HG02943 (cell line): ENCODE data around the gene FAF1.

Source experiments
- ATAC-seq: cut with Tn5 transposase; IDR thresholded peaks from one replicate; pipeline ENCODE4 v1.9.1; 2021; ENCODE audit warnings: mild to moderate bottlenecking, low read depth, moderate library complexity; ENCODE audit not compliant: unreplicated experiment

The FAF1 gene

DNA sequence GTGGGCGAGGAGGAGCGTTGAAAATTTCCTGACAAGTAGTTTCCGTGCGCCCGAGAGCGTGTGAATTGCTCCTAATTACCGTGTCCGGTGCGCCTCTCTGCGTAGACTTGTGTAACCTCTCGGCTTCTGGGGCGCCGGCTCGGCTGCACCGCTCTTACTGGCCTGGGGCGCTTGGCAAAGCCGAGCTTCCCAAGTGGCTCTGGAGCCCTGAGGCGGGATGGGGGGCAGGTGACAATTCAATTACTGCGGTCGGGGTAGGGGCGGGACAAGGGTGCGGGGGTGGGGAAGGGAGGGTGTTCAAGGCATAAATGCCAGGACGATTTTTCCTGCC lies 536.4 kb downstream of the FAF1 start:
- ATAC-seq = no peak

DNA sequence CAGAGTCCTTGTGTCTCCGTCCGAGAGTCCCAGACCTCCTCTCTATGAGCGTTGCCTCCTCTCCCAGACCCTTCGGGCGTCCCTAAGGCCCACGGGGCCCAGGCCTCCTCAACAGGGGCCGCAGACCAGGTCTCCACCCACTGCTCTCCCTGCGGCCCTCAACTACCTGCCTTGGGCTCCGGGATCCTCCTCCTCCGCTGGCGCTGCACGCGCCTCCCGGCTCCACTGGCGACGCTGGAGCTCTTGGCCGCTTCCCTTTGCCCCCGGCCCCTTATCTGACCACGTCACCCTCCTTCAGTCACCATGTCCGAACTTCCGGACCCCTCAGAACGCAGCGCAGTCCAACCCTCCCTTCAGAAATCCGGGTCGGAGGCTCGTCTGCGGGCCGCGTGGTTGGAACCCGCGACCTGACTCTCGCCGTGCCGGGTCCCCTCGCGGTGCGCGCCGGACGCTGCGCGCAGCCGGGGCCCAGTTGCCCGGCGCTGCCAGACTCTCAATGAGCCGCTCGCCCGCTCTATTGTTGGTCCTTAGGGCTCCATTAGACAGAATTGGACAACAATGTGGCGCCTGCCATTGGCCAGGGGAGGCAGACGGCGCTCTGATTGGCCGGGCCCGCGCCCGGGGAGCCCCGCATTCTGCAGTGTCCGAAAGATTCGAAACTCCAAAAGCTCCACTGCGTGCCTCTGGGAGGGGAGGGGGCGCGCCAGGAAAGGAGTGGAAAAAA lies 537.0 kb downstream of the FAF1 start, which contains the start of gene DMRTA2:
Gene DMRTA2, minus strand, starts transcription at position 498 of the 724 bp plus-strand sequence. CDS start 1,907 bp downstream, outside the sequence.
- no peak for ATAC-seq

DNA sequence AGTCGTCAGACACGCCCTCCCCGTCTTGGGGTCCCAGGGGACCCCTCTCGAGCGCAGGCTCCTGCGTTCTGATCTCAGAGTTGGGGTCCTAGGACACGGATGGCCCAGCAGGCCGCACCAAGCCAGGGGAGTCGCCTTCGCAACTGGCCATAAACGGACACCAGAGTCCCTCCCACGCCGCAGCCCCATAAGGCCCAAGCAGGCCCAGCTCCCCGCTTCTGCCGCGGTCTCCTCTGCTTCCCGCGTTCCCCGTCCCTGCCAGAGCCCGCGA lies 537.5 kb downstream of the FAF1 start:
- no peak for ATAC-seq

DNA sequence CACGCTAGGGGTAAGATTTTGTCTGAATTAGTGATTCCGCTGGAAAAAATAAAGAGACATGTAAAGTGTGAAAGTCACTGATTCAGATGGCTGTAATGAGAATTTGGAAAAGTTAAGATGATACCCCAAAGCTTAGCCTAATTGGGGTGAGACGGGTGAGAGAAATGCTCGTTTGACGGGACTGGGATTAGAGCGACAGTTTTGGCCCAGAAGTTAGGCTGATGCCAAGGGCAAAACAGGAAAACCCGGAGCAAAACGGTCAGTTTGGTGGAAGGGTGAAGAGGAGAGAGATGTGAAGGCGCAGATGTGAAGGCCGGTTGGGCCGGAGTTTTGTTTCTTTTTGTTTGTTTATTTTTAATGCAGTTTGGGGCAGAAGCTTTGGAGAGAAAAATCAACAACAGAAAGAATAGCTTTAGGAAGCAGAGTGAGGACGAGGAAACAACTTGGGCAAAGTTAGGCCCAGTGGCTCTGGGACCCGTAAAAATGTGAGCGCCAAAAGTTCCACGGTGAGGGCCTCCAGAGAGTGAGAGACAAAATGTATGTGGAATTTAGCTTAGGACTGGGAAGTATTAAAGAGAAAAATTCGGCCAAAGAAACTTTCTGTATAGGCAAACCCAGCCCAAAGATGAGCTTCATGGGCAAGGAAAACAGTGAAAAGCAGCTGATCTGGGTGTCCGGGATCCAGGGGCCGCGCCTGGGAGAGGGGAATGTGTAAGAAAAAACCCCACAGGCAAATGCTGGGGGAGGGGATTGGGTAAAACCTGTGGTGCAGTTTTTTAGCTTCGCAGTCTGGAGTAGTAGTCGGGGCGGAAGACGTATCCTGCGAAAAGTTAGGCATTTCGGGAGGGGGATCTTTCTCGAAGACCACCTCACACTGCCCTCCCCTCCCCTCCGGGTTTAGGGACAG lies 538.0 kb downstream of the FAF1 start:
- ATAC-seq = no peak

DNA sequence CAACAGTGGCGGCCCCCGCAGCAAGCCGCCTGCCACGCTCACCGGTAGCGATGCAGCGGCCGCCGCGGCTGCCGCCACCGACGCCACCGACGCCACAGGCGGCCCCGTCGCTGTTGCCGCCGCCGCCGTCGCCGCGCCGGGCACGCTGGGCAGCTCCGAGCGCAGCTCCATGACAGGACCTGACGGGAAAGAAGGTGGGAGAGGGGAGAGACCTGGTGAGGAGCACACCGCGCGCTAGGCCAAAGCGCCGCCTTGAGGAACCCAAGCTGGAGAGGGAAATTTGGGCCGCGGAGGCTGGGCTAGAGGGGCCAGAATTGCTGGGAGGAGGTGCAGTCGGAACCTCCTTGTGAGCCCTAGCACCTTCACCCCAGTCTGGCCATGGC lies 538.7 kb downstream of the FAF1 start:
- ATAC-seq = no peak

DNA sequence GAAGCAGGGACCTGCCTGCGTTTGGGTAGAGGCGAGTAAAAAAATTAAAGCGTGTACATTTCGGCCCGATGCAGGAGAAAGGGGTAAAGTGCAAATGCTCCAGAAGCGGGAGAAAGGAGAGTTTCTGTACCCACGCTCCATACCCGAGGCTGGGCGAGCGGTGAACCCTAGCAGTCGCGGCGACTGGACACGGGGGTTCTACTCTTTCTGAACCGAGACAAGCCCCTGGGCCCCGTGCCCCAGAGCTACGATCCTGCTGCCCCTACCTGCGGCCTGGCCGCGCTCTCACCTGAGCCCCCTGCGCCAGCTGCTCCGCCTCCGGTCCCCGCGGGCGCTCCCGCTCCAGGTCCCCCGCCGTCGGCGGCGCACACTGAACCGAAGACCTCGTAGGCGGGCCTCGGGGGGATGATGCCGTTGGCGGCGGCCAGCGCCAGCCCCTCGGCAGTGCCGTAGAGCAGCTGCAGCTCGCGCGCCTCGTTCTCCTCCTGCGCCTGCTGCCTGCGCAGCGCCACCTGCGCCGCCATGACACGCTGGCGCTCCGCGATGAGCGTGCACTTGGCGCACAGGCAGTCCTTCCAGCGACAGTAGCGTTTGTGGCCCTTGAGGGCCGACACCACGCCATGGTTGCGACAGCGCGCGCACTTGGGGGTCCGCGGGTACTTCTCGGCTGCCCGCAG lies 539.2 kb downstream of the FAF1 start:
- ATAC-seq = no peak

DNA sequence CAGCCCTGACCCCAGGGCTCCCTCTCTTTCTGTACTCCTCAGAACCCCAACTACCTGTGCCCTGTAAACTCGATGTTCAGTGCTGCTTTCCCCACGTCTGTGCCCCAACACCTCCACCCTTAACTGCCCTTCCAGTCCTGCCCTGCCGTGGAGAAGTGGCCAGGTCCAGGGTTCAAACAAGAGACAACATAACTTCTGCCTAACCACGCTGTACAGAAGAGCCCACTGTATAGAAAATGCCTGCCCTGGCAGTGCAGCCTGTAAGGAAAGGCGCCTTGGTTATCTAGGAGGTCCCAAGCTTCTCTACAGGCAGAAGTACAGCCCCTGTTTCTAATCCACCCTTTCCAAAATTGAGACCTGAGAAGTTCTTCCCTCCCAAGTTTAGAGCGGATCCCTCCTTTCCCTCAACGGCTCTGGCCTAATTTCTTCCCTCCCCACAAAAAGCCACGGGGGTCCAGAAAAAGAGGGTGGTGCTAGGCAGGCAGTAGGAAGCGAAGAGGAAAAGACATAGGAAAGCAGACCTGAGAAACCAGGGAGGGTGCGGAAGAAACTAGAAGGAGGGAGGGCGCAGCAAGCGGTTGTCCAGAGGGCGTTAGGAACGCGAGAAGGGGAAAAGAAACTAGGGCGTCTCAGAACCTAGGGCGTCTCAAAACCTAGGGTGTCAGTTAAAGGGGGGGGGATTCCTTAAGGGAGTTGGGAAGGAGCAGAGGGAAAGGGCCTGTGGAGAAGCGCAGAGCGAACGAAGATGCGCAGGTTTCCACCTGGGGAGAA lies 540.0 kb downstream of the FAF1 start:
- ATAC-seq = no peak

DNA sequence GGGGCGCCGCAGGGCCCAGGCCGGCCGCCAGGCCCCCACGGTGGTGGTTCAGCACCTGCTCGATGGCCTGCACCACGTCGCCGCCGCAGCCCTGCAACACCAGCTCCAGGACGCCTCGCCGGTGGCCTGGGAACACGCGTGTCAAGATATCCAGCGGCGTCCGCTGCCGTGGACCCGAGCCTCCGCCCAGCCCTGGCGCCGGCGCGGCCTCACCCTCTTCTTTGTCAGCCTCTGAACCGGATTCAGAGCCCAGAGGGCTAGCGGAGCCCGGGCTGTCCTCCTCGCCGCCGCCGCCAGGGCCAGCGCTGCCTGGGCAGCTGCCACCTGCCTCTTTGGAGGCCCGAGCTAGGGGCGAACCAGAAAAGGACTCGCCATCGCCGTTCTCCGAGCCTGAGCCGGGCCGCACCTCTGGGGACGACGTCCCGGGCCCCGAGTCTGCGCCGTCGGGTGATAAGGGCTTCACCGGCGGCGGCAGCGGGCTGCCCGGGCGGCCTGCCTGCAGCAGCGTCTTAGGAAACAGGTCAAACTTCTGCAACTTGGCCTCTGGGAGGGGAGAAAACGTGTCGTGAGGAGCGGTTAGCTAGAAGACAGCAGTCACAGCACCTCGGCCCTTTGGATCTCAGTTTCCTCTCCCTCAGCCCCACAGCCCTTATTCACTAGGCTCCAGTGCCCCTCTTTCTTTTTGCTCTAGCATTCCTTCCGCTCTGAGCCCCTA lies 540.7 kb downstream of the FAF1 start:
- ATAC-seq = no peak

DNA sequence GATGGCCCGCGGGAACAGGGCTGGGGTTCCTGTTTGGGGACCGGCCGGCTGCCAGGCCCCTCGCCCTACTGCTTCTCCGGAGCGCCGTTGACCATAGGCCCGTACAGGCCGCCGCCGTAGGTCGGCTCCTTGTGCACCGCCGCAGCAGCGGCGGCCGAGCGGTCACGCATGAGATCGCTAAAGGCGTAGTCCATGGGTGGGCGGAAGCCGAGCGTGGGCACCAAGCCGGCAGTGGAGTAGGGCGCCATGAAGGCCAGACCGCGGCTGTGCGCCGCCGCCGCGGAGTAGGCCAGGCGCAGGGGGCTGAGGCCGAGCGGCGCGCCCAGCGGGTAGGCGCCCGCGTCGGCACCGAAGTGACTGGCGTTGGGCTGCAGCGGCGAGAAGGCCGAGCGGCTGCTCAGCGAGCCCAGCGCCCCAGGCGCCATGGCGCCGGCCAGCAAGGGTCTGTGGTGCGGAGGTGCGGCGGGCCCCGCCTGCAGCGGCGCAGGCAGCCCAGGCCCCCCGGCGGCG lies 541.4 kb downstream of the FAF1 start:
- ATAC-seq = no peak

DNA sequence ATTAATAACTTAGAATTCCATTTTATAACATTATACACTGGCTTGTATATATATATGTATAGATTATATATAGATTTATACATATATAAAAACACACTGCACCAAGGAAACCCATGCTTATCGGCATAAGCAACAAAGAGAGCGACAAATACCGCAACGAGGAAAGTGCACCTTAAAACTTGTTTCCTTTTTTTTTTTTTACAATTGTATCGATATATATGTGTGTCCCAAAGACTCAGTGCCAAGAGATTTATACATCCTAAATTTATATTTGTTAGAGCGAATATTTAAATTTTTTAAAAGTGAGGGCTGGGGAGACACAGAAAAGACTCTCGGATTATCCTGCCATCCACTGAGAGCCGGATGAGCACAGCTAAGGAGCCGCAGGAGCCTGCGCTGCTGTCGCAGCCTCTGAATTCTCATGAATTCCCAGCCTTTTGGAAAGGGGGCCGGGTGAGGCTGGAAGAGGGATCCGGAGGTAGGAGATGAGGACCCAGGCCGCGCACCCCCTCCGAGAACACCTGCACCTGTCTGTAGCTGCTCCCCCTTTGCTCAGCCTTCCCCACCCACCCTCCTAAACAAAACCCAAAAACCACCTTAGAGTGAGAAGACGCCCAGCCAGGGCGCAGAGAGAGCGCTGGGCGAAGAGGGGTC lies 542.0 kb downstream of the FAF1 start:
- ATAC-seq = no peak

DNA sequence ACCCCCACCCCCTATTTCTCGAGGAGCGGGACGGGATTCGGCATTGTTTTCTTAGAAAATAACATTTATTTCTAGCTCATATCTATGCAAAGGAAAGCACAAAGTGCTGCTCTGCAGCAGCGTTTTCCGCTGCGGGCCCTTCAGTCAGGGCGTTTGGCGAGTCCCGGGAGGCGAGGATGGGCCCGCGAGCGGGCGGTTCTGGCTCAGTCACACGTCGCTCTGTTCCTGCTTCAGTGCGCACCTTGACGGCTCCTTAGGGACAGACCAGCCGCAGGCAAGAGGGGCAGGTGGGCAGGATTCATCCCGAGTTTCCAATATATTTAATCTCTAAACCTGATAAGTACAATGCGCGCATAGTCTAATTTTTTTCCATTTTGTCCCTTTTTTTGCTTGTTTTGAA lies 542.6 kb downstream of the FAF1 start:
- no peak for ATAC-seq

DNA sequence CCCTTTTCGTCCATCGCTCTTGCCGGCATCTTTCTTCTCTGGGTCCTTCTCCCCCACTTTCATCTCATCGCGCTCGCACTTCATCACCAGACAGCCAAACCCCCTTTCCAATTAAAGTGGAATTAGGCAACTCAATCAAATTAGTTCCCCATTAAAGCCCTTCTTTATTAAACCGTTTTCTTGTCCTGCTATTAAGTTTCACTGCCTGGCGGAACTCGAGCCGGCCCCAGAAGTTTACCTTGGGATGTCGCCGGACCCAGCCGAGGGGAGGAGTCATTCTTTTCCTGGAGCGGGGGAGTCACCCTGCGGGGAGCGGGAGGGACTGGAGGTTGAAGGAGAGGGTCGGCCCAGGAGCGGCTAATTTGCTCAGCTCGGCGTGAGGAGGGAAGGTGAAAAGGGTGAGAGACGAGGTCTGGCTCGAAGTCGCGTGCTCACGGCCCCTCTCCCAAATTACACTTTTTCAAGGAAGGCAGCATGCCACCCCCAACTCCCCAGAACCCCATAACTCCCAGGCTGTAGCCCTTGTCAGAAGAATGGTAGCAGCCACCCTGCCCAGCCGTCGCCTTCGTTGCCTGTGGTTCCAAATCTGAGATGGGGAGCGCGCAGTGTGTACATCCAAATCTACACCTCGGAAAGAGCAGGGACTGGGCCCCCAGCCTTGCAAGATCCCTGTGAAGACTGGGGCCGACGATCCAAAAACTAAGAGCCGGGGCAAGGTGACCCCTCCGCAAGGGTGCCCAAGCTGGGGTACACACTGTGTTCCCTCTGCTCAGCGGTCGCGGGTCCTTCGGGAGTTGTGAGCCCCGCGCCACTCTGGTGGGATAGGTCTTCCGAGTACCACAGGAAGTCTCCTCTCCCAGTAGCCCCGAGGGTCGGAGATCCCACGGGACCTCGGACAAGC lies 543.3 kb downstream of the FAF1 start:
- ATAC-seq = no peak

DNA sequence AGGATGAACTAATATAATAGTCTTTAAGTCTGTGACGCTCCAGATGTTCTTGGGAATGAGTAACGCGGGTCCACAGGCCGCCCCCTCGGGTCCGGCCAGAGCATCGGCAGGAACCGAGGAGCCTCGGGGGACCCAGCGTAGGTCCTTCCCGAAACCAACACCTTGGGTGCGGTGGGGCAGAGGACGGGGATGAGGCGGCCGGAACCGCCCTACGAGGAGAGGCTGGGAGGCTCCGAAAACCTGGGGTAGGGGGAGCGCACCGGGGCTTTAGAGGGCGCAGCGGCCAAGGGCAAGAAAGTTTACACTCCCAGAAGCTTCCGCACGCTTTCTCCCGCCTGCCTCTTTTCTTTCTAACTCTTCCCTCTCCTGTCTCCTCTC lies 543.9 kb downstream of the FAF1 start:
- no peak for ATAC-seq

DNA sequence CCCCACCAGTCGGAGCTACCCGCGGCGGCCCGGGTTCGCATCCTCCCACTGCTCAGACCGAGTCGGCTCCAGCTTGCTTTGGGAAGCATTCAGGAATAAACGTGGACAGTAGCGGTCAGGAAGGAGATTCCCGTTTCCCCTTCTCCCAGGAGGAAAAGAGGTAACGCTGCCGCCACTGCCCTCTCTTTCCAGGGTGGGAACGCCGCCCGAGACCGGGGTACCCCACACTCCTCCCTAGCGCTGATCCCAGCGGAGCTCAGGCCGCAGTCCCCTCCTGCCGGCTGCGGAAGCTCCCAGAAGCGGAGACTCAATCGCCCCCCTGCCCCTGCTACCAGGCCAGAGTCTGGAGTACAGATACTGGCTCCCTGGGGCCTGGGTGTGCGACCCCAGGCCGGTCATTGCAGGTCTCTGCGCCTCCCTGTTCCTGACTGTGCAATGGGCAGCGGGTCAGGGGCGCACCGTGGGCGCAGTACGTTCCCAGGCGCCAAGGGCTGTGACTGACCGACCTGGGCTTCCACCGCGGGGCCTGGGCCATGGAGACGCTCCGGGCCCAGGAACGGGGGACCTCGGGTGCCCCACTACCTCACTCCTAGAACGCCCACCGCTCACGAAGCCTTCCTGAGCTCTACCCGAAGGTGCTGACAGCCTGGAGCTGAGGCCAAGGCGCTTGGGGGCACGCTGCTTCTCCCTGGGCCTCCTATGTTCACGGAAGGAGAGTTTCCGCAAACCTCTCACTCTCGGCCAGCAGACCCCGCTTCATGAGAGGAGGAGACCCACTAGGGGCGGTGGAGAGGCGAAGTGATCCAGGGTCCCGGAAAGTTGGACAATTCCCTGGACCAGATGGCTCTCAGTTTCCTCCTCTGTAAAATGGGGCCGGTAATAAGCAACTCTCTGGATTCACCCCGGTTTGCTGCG lies 544.6 kb downstream of the FAF1 start:
- ATAC-seq = no peak

DNA sequence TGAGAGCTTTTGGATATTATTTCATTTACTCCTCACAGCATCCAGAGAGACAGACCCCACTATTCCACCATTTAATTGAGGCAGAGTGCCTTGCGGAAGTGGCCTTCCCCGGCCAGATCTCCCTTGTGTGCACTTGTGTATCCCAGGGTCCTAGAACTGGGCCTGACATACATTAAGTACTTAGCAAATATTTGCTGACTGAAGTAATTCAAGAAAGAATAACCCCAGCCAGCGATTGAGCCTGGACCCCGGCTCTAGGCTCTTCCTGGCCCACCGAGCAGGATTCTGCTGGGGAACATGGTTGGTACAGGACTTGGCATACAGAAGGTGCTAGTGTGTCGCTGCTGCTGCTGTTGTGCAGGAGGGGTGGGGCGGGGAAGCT lies 545.2 kb downstream of the FAF1 start:
- ATAC-seq = no peak

DNA sequence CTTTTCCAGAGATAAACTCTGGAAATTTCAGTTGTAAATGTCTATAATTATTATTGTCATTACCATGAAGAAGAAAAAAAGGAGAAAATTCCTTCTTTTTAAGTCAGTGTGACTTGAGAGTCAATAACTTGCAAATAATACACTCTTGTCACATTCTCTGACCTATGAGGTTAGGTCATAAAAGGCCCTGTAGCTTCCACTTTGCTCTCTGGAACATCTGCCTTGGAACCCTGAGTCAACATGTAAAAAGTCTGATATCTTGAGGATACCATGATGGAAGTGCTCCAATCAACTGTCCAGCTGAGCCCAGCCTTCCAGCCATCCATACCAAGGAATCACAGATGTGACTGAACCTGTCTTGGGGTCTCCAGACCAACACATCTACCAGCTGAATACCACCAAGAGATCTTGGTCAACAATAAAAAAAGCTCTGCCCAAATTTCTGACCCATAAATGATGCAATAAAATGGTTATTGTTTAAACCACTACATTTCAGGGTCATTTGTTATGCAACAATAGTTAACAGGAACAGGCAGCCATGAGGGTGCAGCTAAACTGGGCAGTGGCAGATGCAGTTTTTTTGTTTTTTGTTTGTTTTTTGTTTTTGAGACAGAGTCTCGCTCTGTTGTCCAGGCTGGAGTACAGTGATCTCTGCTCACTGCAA lies 547.1 kb downstream of the FAF1 start:
- ATAC-seq = no peak

DNA sequence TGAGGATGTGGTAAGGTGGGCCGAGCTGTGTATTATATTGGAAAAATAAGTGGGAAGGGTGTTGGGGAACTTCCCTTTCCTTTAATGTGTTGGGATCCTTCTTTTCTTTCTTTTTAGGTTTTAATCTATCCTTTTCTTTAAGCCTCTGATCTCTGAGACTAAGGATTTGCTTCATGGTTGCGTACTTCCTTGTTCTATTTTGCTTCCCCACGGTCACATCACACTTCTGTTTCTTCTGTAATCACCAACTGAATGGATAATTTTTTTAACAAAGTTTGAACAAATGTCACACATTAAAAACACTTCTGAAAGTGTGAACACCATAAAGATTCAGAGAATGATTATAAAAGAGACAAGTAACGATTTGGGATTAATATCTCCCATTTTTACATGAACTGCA lies 554.3 kb downstream of the FAF1 start:
- no peak for ATAC-seq
